HG03095 (cell line): ENCODE measurements around the gene C1R.
"Not testable (repeated sequence)": the region's sequence is repeated elsewhere in the genome, so short reads cannot be mapped to it uniquely, and the experiment has no call there.

Source experiments
- ATAC-seq: cut with Tn5 transposase; IDR thresholded peaks from one replicate; pipeline ENCODE4 v1.9.1; 2021; ENCODE audit warnings: moderate library complexity; ENCODE audit not compliant: unreplicated experiment

The C1R gene

DNA sequence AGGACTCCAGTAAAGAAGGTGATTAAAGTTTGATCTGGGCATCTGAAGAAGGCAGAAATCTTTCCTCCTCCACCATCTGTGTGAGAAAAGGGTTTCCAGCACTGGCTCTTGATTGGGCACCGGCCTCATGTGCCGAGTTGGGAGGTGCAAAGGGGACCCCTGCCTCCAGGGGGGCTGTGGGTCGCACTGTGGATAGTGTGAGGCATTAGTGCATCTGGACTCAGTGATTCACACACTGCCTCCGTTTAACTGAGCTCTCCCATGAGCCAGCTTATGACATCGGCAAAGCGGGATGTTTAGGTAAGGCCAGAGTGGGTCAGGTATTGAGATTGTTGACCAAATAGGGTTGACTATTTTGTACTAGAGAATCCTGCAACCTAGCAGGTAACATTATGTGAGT is 22.9 kb downstream of the C1R start:
- ATAC-seq, result no peak

DNA sequence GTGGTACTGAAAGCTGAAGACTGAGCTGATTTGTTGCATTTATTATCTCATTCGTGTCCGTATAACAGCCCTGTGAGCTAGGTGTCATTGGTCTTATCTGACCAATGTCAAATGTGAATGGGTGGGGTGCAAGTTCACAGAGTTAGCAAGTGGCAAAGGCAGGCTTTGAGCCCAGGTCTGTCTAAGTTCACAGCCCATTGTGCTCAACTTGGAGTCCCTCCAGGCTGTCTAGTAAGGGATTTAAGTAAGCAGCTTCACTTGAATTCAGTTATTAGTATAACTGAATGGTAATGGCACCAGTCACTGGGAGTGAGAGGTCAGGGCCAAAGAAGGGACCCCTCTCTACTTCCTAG is 23.3 kb downstream of the C1R start:
- no peak for ATAC-seq

DNA sequence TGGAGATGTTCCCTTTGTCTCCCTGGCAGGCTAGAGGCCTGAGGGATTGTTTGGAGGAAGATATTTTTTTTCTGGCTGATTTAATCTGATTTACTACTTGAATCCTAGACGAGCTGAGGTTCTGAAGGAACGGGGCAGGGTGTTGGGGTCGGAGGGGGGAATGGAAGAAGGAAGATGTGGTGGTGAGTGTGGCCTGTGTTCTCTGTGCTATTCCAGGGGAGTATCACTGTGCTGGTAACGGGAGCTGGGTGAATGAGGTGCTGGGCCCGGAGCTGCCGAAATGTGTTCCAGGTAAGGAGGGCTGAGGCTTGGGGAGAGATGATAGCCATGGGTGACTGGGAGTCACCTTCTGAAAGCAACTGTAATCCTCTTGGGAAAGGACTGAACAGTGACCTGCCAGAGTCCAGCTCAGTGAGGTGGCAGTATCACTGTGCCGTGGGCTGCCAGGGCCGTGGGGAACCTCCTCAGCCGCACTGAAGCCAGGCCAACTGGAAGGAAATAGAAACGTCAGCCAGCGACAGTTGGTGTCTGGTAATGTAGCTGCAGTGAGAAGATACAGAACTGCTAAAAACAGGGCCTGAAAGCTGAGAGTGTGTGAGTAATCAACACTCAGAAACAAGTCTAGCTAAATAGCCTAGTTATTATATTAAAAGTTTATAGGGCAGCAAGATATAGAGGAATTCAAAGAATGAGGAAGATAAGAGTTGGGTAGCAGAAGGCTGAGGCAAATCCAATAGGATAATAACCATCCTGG is 23.8 kb downstream of the C1R start:
- ATAC-seq, result no peak

DNA sequence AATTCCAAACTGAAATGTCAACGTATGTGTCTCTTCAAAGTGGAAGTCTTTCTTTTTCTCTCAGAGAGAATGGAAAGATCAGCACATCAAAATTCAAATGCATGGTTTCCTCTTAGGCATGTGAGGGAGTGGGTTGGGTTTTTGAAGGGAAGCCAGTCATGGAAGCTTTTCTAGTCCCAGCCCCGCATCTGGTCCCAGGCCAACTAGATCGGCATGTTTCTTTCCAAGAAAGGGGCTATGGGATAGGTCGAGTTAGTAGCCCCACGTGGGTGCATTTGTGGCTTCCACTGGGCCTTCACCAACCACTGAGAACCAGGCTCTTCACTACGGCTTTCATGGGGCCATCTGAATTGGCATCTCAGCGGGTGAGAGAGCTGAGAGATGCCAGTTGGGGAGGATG is 25.1 kb downstream of the C1R start:
- ATAC-seq, result no peak

DNA sequence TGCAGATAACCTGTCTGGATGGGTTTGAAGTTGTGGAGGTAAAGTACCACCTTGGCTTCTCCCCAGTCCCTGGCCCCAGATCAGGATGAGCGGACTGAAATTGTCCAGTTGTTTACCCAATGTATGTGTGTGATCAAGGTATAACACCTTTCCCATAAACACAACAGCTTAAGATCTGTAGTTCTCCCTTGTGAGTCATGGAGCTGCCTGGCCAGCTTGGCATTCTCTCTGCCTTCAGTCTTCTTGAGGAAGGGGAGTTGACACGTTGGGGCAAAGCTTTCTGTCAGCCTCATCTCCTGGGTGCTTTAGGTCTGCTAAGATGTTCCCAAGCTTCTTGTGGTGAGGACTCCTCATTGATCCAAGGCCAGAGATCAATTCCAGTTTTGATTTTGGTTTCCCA is 25.6 kb downstream of the C1R start:
- ATAC-seq, result no peak

DNA sequence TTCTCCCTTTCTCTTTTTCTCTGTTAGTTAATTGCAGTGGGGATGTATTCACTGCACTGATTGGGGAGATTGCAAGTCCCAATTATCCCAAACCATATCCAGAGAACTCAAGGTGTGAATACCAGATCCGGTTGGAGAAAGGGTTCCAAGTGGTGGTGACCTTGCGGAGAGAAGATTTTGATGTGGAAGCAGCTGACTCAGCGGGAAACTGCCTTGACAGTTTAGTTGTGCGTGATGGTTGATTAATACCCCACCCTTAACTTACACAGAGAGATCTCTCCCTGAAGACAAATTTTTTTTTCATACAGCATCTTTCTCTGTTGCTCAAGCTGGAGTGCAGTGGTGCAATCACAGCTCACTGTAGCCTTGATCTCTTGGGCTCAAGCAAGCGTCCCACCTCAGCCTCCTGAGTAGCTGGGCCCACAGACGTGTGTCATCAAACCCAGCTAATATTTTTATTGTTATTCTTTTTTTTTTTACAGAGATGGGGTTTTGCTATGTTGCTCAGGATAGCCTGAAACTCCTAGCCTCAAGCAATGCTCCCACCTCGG is 27.1 kb downstream of the C1R start:
- ATAC-seq, result no peak

DNA sequence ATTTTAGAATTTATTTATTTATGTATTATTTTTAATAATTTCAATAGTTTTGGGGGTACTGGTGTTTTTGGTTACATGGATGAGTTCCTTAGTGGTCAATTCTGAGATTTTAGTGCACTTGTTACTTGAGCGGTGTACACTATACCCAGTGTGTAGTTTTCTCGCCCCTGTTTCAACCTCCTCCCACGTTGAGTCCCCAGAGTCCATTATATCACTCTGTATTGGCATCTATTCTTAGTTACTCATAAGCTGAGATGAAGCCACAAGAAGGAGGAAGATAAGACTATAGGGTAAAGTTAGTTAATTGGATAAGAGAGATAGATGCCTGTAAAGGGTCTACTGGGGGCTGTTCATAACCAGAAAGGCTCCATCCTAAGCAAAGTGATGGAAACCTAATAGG is 27.7 kb downstream of the C1R start:
- no peak for ATAC-seq

DNA sequence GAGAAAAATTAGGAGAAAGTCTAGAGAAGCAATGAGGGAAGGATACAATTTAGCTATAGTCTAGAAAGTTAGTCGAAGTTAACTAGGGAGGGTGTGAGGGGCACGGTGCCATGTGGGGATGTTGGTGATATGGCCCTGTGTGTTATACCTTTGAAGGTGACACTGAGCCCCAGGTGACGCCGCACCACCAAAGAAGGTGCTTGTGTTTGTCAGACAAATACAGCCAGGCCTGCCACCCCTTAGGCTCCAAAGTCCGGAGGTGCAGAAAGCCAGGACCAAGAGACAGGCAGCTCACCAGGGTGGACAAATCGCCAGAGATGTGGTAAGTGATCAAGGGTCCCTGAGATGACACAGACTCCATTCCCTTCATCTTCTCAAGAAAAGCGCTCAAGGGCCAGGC is 30.6 kb downstream of the C1R start:
- ATAC-seq, result no peak

DNA sequence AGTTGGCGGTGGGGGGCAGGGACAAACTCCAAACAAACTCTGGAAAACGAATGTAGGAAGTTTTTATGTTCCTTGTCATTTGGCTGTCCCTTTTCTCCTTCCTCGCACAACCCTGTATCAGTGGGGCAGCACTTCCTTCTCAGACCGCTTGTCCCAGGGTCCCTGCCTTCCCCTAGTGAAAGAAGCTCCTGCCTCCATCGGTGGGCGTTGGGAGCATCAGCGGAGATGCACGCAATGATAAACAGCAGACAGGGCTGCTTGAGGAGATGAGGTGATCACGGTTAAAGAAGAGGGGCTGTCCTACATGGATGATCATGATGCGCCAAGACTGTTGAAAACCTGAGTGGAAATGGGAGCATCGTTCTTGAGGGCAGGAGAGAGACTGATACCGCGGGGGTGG is 31.1 kb downstream of the C1R start:
- ATAC-seq, result no peak

DNA sequence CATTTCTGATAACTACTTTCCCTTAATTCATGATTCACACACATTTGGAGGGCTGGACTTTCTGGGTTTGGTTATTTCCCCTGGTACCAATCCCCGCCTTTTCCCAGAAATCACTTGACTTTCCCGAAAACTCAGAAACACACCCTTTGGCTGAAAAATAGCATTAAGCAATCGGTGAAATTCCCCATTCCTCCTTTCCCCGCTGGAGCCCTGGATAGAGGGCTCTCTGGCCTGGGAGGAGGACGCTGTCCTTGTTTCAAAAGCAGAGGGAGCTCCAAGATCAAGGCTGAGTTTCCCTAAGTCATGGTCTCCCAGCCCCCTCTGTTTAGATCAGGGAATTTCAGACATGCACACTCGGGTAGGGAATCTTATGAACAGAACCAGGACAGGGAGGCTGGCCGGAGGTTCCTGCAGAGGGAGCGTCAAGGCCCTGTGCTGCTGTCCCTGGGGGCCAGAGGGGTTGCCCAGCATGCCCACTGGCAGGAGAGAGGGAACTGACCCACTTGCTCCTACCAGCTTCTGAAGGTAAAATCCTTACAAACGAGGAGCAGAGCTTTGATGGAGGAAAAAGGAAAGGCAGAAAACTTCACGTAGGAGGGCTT is 31.8 kb downstream of the C1R start, which contains the start of gene C1S:
Gene C1S (plus strand): TSS at position 366 of the 602 bp plus-strand sequence. CDS start 1,195 bp downstream, outside the sequence.
- ATAC-seq, result no peak

DNA sequence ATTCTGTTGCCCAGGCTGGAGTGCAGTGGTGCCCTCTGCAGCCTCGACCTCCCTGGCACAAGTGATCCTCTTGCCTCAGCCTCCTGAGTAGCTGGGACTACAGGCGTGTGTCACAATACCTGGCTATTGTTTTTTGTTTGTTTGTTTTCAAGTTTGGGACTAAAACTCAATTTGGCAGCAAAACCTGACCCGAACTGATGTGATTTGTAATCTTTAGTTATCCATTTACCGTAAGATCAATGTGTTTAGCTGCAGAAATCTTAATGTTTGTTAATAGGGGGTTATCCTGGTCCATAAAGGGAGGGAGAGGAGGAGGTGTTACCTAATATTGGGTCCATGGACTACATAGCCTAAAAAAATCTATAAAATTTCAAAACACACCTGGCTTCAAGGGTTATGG is 32.5 kb downstream of the C1R start:
- no peak for ATAC-seq

DNA sequence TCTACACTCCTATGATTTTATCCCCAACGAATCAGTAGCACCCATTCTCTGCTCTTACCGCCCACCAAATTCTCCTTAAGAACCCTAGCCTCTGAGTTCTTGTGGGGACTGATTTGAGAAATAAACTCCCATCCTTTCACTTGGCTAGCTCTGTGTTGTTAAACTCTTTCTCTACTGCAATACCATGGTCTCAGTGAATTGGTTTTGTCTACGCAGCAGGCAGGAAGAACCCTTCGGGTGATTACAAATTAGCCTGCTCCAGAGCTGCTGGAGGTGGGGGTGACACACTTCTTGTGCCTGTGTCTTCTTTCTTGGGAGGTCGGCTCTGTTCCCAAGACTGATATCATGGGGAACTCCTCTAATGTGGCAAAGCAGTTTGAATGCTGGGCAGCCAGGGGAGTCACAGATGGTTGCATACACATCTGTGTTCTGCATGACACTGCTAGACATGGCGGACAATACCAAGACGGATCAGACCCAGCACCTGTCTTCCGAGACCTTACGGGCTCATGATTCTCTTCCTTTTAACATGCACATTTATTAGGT is 33.3 kb downstream of the C1R start:
- ATAC-seq, result no peak

DNA sequence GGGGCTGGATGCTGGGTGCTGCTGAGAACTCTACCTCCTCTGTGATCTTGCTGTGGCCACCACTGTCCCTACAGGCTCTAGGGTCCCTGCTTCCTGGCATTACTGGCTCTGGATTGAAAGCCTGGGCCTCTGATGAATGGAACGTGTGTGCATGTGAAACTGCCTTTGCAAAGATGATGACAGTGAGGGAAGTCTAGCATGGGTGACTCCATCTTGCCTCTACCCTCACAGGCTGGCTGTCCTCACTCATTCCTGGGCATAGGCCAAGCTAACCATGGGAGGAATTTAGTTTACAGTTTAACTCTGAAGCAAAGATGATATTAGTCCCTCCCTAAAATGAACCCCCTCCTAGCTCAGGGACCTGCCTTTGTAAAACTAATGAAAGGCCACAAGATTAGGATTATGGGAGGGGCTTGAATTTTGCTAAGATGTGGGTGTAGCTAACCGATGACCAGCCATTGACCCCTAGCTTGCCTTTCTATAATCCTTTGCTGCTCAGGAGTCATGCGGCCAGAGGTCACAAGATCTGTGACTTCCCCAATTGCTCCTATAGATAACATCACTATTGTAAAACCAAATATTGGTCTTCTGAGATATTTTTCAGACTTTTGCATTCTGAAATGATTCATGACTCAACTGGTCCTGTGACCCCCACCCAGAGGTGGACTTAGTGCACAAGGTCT is 33.9 kb downstream of the C1R start:
- no peak for ATAC-seq

DNA sequence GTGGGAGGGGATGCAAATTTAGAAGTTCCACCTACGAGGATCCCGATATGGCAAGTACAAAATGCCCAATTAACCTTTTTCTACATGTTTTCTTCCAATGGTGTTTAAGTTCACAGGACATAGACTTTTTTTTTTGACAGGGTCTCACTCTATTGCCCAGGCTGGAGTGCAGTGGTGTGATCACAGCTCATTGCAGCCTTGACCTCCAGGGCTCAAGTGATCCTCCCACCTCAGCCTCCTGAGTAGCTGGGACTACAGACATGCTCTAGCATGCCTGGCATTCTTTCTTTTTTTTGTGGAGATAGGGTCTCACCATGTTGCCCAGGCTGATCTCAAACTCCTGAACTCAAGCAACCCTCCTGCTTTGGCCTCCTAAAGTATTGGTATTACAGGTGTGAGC is 36.5 kb downstream of the C1R start:
- not testable (repeated sequence) for ATAC-seq

DNA sequence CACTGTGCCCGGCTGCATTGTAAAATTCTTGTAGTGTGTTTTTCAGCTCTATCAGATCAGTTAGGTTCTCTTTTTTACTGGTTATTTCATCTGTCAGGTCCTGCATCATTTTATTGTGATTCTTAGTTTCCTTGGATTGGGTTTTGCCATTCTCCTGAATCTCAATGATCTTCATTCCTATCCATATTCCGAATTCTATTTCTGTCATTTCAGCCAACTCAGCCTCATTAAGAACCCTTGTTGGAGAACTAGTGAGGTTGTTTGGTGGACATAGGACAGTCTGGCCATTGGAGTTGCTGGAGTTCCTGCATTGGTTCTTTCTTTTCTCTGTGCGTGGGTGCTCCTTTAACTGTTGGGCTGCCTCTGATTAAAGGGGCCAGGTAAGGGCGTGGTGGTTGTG is 37.3 kb downstream of the C1R start:
- no peak for ATAC-seq

DNA sequence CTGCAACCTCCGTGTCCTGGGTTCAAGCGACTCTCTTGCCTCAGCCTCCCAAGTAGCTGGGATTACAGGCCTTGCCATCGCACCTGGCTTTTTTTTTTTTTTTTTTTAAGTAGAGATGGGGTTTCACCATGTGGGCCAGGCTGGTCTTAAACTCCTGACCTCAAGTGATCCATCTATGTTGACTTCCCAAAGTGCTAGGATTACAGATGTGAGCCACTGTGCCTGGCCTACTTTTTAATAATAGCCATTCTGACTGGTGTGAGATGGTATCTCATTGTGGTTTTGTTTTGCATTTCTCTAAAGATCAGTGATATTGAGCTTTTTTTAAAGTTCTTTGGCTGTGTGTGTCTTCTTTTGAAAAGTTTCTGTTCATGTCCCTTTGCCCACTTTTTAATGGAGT is 42.3 kb downstream of the C1R start:
- not testable (repeated sequence) for ATAC-seq

DNA sequence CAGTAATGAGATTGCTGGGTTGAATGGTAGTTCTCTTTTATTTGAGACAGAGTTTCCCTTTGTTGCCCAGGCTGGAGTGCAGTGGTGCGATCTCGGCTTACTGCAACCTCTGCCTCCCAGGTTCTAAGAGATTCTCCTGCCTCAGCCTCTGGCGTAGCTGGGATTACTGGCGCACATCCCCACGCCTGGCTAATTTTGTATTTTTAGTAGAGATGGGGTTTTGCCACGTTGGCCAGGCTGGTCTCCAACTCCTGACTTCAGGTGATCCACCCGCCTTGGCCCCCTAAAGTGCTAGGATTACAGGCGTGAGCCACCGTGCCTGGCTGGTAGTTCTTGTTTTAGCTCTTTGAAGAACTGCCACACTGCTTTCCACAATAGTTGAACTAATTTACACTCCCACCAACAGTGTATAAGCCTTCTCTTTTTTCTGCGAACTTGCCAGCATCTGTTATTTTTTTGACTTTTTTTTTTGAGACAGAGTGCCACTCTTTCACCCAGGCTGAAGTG is 42.7 kb downstream of the C1R start:
- ATAC-seq, result not testable (repeated sequence)

DNA sequence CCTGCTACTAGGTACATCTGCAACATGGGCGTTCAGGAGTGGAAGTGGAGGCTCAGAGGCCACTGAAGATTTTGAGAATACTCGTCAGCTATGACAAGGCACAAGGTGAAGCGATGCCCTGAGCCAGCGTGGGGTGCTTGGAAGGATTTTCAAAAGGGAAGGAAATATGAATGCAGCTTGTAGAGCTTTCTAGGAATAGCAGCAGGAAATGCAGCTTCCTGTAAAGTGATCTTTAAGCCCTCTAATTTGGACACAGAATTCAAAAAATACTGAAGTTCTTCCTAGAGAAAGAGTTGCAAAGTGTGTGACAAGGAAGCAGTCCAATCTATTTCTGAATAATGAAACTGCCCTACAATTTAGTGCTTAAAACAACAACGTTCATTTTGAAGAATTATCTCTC is 44.9 kb downstream of the C1R start:
- ATAC-seq, result no peak

DNA sequence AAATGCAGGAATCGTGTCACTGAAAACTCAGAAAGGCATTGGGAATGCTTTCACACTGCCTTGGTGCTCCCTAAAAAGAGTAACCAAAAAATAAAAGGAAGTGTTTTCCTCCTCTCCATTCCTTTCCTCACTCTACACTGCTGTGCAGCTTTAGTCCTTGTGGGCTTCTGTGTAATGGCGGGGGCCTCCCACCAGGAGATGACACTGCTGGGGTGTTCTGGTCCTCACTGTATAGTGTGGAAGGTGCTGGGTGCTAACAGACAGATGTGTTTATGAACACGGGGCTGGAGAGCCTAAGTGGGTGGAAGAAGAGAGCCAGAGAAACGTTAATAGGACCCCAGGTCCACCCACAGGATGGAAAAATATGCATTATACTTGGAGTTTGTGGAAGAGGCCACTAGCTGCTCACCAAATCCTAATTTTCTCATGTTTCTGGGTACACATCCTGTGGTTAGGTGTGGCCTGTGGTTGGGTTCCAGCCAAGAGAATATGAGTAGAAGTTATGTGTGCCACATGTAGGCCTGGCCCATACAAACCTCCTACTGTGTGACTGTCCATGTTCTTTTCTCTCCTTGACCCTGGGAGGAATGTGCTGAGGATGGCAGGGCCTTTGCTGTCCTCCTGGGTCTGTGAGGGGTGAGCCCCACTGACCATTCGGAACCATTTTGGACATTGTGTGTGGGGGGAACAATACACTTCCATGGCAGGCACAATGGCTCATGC is 45.7 kb downstream of the C1R start:
- ATAC-seq, result no peak

DNA sequence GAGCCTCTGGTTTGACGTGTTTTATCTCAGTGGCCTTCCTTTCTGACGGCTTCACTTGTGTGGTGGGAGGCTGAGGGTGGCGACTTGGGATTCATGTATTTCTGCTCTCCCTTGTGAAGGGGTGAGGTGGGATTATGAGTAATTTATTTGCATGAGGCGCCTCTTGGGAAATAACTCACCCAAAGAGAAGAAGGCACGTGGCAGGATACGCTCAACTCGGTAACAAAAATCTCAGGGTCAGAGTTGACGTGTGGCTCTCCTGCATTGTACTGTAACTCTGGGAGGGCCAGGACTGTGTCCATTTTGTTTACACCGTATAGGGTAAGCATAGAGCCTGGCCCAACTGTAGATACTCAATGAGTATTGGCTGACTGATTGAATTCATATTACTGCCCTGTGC is 46.3 kb downstream of the C1R start:
- ATAC-seq, result no peak

DNA sequence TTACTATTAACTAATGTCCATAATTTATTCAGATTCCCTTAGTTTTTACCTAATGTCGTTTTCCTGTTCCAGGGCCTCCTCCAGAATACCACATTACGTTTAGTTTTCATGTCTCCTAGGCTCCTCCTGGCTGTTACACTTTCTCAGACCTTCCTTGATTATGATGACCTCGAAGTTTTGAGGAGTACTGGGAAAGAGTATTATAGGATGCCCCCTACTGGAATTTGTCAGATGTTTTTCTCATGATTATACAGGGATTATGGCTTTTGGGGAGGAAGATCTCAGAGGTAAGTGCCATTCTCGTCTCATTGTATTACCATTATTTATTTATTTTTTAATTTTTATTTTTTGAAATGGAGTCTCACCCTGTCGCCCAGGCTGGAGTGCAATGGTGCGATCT is 49.4 kb downstream of the C1R start:
- no peak for ATAC-seq
